RCC 7860 (cell line): ENCODE measurements around the gene DNTT.
"Not testable (repeated sequence)": the region's sequence is repeated elsewhere in the genome, so short reads cannot be mapped to it uniquely, and the experiment has no call there.

ENCODE experiments used
- DNase-seq: peaks from one replicate; pipeline ENCODE4 v3.0.0-alpha.2; 2015; ENCODE audit warnings: low spot score
- FAIRE-seq: peaks from 2 replicates; lab custom pipeline; 2012; peaks lifted over from hg19 to GRCh38; lab: Jason Lieb, UNC

The DNTT gene

DNA sequence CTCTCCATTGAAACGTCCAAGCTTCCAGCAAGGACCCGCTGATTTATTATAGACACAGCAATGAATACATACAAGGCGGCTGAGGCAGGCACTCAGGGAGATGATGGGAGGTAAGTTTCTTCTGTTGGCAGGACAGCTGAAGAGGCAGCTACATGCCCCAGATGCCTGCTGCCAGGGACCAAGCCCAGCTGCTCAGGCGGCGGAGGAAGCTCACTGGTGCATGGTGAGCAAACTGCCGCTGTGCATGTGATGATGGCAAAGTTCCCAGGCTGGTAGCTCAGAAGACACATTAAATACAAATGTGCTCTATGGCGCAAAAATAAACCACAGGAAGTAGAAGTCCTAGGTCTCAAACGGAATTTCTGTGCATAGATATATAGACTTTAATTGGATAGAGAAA is 2.3 kb downstream of the DNTT start:
- FAIRE-seq, result no peak

DNA sequence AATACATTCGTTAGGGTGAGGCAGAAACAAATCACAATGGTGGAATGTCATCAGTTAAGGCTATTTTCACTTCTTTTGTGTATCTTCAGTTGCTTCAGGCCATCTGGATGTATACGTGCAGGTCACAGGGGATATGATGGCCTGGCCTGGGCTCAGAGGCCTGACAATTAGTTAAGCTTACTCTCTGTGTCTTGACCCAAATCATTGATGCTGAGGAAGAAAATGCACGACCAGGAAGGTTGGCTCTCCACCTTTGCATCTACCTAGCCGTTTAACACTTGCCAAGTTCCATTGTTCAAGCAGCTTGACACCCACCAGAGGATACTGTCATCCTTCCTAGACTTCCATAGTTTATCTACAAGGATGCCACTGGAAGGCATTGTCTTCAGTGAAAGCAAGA is 4.6 kb downstream of the DNTT start:
- not testable (repeated sequence) for DNase-seq, FAIRE-seq

More for the DNA sequence above, 2.3 kb downstream of the DNTT start:
- no peak for DNase-seq

DNA sequence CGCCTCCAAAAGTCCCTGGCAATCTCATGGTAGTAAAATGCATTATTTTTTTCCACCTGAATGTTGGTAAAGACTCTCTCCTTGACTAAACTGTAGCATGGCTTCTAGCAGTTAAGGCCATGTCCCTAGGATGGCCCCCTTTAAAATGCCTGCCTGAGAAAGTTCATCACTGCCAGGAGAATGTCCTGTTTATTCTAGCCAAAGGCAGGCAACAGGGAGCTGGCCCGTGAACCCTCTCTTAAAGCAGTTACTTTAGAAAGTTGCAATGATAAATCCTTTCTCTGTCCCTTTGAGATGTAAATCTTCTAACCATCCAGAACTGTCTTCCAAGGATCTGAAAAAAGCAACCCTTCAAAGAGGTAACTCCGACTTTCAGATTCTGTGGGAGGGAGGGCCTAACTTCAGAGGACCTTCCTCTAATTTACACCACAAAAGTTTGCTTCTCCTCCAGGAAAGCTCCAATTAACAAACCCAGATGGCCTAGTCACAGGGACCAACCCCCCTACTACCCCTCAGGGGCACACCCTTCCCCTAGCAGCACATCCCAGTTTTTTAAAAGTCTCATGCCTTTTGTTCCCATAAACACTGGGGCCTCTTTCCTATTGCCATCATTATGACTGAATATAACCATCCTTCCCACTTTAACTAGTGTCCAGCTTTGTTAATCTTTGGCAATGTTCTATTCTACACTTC is 5.5 kb downstream of the DNTT start:
- FAIRE-seq (no peak), DNase-seq (no peak)

DNA sequence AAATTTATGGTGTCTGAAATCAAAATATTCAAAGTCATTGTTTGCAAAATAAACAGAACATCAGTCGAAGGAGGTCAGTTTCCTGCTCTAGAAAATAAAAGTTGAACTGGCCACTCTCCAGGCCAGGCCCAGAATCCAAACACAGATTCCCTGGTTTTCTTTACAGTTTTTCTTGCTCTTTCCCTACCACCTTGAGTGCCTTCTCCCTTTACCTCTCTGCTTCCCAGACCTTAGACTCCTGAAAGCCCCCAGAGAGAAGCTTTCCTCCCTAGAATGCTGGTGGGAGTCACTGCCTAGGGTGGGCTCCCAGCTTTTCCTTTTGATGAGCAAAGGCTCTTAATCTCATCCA is 6.1 kb downstream of the DNTT start:
- FAIRE-seq (no peak), DNase-seq (no peak)

DNA sequence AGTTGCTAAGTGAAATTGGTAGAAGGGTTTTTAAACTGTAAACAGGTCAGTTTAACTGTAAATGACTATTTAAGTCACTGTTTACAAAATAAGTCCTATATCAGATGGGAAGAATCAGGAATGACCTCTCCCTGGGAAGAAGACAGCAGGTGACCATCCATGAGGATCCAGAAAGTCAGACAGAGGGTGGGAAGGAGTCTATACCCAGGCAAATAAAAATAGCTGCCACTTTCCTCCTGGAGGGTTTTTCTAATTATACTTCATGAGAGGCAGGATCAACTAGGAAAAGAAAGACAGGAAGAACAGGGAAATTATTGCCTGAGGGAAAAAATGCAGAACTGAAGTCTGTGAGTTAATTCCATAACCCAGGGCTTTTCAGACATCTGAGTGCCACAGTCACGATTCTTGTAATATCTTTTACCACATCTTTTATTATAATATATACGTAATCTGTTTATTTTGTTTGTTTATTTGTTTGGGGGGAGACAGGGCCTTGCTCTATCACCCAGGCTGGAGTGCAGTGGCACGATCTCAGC is 7.0 kb downstream of the DNTT start:
- FAIRE-seq, result no peak

DNA sequence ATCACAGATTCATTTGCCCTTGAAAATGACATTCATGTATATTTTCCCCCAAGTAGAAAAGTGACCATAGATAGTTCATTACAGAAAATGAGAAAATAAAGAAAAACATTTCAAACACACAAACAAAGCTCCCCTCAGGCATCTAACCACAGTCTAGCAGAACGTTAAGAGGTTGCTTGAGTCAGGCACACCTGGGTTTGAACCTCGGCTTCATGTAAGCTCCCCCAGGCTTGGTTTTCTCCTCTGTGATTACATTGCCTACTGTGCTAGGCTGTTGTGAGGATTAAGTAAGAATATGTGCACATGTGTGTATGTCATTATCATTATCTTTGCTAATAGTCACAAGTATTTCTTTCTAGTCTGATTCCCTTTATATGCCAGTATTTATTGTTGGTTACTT is 9.1 kb downstream of the DNTT start:
- FAIRE-seq (no peak), DNase-seq (no peak)

More for the DNA sequence above, 7.0 kb downstream of the DNTT start:
- DNase-seq, result no peak

DNA sequence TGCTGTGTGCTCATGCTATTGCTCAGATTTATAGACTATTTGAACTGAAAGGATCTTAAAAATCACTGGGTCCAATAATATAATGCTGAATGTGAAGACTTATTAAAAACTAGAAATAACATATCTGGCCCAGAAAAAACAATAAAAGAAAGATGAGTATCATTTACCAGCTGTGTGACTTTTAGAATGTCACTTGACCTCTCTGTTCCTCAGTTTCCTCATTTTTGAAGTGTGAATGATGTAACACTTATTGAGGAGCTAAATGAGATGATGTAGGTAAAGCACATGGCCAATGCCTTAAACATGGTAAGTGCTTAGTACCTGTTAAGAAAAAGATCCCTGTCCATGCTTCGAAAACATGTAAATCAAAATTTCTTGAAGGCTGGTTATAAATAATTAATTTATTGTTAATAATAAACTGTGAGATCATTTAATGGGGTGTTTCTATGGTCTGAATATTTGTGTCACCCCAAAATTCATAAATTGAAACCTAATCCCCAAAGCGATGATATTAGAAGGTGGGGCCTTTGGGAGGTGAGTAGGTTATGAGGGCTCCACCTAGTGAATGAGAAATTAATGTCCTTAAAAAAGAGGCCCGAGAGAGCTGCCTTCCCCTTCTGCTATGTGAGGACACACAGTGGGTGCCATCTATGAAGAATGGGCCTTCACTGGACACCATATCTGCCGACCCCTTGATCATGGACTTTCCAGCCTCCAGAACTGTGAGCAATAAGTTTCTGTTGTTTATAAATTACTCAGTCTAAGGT is 13.0 kb downstream of the DNTT start:
- FAIRE-seq, result no peak
- DNase-seq, result no peak

DNA sequence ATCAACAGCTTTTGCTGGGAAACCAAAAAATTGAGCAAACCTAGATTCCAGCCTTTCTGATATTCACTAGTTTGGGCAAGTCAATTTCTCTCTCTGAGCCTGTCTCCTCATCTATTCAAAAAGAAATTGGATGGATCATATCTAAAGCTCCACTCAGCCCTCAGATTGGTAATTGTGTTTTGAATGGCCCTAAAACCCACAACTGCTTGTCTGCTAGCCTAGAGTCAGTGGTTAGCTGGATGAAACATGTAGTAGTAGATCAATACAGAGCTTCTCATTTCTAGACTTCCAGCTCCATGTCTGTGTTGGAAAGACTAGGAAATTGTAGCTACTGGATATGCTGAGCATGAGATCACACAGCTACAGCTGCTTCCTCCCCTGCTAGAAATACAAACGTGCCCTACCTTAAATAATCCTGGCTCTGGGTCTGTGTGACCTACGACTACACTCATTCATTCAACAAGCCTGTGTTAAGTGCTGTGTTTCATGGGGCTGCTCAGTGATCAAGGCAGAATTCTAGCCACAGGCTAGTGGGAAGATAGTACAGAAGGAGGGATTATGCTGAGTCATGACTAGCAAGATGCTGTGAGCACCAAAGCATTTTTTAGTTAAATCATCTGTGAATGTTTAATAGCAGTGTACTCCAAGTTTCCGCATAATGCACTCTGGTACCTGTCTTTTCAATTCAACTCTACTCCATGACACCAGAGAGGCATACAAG is 15.7 kb downstream of the DNTT start:
- peak; percentile 8 for DNase-seq
- FAIRE-seq, result no peak

DNA sequence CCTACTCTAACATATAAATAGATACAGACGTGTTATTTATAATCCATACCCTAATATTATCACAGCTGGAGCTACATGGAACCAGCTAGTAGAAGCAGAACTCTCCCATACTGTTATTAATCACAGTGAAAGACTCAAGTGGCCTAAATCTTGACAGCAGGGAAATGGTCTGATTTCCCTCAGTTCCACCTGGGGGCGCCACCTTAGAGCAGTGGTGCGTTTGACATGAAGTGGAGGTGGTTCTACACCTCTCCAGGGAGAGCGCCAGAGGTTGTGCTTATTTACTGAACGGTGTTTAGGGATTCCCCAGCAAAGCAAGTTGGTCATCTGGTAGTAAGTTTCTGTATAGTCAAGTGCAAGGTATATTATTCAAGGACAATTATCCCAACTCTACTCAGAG is 17.6 kb downstream of the DNTT start:
- FAIRE-seq, result no peak

DNA sequence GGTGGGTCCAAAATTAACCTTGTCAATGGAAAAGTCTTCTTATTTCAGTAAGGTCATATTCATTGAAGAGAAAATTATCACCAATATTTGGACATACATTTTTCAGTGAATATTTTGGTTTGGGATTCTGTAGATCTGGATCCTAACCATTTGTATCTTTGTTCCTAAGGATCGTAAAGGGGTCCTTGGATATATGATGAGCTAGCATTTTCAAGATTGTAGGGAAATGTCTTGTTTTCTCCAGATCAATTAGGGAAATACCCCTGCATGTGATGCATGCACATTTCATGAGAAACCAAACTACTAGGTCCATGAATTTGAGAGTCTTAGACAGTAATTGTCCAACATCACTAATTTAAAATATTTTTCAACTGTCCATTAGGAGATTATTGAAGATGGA is 18.0 kb downstream of the DNTT start:
- no peak for FAIRE-seq
- DNase-seq, result no peak

More for the DNA sequence above, 17.6 kb downstream of the DNTT start:
- no peak for DNase-seq

DNA sequence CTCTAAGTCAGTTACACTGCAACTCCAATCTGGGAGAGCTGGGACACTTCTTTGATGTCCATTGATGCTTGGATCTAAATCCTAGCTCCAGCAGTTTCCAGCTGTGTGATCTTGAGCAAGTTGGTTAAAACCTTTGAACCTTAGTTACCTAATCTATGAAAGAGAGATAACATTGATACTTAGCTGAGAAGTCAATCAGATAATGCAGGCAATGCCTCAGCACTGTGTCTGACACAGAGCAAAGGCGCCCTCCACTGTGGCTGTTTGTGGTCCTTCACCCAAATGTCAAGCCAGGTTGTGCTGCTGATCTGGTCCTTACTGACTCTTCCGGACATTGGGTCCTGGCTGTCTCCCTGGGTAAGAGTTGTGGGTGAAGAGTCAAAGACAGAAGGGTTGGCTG is 20.2 kb downstream of the DNTT start:
- DNase-seq, result no peak
- FAIRE-seq, result no peak

DNA sequence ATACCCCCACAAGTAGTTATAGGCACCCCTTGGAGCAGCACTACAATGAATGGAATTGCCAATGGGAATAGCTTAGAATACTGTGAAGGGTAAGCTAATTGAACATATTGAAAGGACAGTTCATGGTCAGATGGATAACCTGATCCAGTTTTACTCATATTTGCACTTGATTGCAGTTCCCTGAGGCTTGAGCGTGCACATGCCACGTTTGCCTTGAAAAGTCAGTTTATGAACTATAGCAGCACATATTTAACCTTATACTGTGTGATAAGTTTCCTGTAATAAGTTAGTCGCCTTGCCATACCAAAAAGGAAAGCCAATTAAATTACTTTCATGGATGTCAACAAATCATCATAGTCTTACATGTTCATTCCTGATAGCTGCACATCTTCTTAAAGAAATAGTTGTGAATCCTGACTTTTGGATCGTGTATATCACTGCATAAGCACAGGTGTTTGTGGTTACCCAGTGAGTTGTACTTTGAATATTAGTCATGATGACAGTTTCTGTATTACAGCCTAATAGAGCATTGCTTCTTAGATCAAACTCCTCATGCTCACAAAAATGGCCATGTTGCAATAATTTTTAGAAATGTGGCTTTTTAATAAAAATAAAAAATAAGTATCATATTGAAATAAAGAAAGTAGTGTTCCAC is 21.6 kb downstream of the DNTT start:
- DNase-seq (no peak), FAIRE-seq (no peak)

DNA sequence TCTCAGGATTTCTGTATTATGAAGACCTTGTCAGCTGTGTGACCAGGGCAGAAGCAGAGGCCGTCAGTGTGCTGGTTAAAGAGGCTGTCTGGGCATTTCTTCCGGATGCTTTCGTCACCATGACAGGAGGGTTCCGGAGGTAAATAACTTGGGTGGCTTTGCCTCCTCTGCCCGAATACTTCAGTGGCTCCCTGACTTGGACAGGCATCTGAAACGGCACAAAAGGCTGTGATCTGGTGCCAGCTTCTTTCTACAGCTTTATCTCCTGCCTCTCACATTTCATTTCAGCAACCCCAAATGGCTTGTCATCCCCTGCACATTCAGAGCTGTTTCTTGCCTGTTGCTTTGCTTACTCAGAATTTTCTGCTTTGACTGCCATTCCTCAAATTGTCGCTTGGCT is 23.2 kb downstream of the DNTT start:
- no peak for DNase-seq
- no peak for FAIRE-seq

DNA sequence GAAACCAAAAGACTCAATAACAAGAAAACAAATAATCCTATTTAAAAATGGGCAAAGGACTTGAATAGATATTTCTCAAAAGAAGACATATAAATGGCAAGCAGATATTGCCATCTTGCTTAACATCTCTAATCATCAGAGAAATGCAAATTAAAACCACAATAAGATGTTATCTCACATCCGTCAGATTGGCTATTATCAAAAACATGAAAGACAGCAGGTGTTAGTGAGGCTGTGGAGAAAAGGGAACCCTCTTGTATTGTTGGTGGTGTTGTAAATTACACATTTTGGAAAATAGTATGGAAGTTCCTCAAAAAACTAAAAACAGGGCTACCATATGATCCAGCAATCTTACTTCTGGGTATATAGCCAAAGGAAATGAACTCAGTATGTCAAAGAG is 28.9 kb downstream of the DNTT start:
- DNase-seq (no peak), FAIRE-seq (no peak)

DNA sequence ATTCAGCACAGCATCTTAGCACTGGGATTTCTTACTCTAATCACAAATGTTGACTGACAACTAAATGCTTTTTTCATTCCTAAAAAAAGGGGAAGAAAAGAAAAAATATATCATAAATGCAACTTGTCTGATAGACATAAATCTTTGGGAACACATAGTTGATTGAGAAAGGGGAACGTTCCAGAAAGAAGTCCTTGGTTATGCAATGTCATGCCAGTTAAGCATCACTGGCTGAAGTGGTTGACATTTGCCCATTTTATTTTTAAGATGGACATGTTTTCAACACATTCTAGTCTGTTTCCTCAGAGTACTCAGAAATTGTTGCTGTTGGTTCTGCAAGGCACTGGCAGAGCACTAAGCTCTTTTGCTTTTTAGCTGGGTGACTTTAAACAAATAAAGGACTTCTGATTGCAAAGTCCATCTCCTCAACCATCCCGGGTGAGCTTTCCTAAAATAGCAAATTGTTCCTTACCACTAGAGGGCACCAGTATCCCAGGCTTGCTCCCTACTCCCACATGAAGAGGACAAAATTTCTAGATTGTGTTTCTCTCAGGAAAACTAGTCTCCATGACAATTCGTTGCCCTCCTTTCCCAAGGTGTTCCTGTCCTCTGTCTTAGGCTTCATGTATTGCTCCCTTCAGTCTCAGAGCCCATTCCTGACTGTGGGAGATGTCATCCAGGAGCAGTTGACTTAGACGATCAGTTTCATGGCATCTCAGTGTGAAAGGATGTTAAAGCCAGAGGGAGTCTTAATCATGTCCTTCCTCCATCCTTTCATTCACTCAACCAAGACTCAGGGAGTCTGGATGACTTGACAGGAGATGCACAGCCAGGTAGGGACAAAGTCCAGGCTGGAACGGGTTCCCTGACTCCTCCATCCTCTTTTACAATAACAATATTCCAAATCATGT is 30.6 kb downstream of the DNTT start:
- FAIRE-seq, result peak; percentile 7

DNA sequence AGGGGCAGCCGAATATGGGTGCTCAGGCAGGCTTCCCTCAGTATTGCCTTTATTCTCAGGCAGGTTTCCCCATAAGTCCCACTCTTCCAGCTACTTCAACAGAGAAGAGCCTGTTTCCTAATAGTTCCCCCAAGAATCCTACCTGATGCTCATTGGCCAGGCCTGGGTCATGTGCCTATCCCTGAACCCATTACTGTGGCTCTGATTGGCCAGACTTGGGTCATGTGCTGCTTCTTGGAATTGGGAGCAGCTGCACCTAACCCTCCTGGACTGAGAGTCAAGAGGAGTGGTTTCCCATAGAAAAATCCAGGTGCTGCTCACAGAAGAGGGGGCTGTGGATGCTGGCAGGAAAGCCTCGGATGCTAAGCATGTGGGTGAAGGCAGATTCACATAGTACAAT is 32.9 kb downstream of the DNTT start:
- no peak for DNase-seq
- FAIRE-seq, result no peak

More for the DNA sequence above, 30.6 kb downstream of the DNTT start:
- peak; percentile 21 for DNase-seq

DNA sequence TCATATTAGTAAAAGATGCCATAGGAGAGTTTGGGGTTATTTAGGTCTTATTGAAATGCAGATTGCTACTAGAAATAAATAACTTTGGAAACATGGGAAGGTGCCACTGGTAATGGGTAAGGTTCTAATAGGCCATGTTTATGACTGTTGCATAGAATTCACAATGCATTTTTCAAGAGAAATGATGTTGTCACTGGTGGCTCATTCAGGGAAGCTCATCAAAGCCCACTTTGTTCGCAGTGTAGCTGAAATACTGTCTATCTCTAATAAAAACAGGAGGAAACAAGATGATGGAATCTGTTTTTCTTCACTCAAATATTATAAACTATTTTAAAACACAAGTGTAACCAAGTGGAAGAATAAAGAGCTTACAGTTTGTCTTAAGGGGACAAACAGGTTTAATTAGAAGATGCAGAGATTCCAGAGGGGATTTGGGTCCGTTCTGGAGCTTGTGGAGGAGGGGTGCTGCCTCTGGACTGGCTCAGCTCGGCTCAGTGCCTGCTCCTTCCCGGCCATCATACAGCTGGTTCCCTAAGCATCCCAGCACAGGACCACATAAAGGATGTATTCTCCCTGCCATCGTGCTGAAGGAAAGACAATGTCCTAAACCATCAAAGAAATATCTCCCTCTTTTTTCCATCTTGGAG is 34.2 kb downstream of the DNTT start:
- no peak for FAIRE-seq
- no peak for DNase-seq

DNA sequence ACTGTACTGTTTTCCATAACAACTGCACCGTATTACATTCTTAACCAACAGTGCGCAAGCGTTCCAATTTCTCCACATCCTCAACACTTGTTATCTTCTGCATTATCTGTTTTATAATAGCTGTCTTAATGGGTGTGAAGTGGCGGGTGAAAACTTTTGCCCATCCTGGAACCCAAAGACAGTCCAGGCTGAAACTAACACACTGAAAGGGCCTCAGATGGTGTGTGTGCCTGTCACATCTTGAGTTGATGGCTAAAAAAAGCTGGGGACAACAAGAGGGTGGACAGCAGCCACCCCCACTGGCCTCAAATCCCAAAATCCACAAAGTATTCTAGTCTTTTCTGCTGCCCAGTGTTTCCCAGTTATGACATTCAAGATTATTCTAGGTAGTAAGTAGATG is 35.1 kb downstream of the DNTT start:
- FAIRE-seq (no peak), DNase-seq (no peak)
